Measurements from ENCODE around the gene EVI5.

GRCh38 chr1:92791487-92792066 lies 6.7 kb upstream of the EVI5 start:
- no peak for TF ChIP-seq CTCF (IDR thresholded peaks at IDR 0.05; ENCODE audit: low read depth, low read length, poor library complexity, severe bottlenecking)
- no peak for TF ChIP-seq EZH2phosphoT487 (IDR thresholded peaks at IDR 0.05; ENCODE audit: borderline replicate concordance, low read length)
